Activated CD4-positive, alpha-beta T cell treated with anti-CD3 and anti-CD28 coated beads, Interleukin-2, amount 50 U/mL, for 16 hours (primary cell): ENCODE results near the gene HOXB6.

Experiments used
- DNase-seq: peaks from one replicate; pipeline ENCODE4 v3.0.0-alpha.2; 2020

Gene HOXB6

DNA sequence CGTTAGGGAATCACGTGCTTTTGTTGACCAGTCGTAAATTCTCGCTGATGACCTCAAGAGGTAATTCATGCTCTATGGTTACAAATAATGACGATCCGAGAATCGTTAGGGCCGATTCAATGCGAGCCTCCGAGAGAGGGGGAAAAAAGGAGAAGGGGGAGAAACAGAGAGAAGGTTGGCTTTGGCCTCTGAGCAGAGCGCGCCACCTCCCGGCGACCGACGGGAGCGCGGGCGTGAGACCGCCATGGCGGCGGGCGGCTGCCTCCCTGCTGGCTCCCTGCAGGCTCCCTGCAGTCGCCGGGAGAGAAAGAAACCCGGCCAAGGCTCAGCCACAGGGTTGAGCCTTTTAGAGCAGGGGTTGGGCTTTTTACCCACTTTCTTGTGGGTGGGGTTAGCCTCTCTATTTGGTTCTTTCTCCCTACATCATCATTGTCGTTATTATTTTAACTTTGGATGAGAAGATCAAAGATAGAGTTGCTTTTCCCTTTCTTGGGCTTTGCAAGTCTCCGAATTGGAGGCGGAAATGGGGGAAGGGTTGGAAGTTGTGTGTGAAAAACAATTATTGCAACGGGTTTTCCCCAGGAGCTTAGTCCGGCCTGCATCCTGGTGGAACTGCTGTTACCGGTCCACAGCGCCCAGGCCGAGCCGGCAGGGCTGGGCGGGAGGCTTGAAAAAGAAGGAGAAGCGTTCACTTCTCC, 10.8 kb downstream of the HOXB6 start:
- peak; percentile 86 for DNase-seq

DNA sequence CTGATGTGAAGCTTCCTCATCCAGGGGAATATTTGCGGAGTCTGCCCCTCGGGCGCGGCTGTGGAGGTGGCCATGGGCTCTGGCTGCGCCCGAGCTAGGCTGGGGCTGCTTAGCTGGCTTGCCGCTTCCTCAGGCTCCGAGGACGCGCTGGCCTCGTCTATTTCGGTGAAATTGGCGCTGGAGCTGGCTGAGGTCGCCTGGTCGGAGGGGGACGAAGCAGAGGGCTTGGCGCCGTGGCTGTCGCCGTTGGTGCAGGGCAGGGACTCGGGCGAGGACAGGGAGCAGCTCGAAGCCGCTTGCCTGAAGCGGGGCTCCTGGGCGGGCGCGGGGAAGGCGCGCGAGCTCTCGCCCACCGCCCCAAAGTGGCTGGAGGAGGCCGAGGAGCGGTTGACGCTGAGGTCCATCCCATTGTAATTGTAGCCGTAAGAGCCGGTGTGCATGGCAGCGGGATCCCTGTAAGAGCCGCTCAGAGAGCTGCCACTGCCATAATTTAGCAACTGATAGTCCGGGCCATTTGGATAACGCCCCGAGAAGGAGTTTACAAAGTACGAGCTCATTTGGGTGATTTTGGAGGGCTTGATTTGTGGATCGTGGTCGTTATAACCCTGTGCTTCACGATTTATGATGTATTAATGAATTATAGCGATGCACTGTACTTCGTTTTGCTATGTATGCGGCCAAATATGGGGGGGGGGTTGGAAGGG, 11.5 kb downstream of the HOXB6 start, which contains the start of gene HOXB5:
TSS of gene HOXB5 (minus strand) at position 654 of the 704 bp plus-strand sequence. CDS start at position 557, 97 bp downstream.
- no peak for DNase-seq

DNA sequence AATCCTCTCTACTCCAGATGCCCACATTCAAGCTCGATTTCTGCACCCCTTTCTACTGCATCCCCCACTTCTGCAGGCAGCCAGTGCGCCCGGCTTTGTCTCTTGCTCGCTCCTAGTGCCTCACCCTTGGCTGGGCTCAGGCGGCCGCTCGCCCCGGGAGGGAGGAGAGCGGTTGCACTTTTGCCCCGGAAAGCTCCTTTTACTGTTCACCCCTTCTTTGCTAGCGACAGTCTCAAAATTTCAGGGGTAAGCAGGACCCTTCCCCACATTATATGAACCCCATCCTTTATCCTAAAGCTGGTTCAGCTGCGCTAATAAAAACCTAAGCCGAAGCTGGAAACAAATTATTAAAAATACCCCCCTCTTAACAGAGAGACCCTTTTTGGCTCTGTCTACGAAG, 12.2 kb downstream of the HOXB6 start:
- DNase-seq, result no peak

DNA sequence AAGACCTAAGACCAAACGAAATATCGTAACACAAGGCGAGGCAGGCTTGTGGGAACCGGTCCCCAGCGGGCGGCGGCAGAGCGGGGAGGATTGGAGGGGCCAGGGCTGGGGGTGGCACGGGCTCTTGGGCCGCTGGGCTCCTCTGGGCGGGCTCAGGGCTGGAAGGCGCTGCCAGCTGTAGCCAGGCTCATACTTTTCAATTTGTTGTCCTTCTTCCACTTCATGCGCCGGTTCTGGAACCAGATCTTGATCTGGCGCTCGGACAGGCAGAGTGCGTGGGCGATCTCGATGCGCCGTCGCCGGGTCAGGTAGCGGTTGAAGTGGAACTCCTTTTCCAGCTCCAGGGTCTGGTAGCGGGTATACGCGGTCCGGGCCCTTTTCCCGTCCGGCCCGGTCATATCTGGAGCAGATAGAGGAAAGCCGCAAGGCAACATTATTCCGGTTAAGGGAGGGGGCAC, 12.7 kb downstream of the HOXB6 start:
- DNase-seq, result no peak

DNA sequence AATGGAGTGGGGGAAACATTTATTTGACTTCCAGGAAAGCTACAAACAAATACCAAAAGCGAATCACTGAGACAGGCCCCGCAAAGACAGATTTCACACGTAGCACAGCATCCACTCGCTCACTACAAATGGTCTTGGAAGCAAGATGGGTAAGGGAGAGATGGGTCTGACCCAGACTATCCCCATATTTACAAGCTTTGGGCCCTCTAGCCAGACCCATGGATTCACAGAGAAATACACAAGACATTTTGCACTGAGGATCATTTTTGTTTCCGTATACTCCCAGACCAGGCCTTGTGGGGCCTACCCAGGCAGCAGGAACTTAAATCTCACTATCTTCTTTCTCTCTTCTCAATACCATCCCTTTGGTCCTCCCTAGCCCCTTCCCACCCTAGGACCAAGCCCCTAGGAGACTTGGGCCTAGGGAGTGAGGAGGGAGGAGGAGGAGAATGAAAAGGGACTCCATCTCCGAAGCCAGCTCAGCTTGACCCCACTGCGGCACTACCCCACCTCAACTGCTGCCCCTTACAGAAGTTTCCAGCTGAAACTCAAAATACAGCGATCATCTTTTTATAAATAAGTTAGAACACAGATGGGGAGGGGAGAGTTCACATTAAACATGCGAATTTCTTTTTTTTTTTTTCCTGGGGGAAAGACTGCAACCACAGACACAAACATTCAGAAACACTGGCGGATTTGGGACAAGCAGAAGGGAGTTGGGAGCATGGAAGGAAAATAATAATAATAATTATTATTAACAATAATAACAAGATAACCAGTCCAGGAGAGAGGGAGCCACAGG, 13.3 kb downstream of the HOXB6 start:
- no peak for DNase-seq

DNA sequence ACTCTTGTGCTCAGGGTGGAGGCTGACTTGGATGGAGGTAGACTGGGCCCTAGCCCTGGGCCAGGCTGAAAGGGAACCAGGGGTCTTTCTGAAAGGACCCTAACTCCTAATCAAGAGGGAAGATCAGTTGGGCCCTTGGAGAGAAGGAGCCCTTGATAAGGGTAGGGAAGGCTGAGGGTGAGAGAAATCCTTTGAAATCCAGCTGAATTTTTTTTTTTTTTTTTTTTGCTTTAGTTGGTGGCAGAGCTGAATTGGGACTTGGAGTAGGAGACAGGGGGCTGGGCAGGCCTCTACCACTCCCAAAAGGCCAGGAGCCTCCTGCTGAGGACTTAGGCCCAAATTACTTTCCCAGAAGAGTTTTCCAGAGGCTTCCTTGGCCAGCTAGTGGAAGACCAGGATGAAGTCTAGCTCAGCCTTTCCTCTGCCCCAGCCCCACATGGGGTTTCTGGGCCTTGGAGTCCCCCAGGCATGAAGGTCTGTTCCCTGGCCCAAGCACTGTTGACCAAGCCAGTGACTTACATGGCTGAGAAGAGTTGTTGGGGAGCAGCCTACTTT, 14.1 kb downstream of the HOXB6 start:
- DNase-seq, result no peak

DNA sequence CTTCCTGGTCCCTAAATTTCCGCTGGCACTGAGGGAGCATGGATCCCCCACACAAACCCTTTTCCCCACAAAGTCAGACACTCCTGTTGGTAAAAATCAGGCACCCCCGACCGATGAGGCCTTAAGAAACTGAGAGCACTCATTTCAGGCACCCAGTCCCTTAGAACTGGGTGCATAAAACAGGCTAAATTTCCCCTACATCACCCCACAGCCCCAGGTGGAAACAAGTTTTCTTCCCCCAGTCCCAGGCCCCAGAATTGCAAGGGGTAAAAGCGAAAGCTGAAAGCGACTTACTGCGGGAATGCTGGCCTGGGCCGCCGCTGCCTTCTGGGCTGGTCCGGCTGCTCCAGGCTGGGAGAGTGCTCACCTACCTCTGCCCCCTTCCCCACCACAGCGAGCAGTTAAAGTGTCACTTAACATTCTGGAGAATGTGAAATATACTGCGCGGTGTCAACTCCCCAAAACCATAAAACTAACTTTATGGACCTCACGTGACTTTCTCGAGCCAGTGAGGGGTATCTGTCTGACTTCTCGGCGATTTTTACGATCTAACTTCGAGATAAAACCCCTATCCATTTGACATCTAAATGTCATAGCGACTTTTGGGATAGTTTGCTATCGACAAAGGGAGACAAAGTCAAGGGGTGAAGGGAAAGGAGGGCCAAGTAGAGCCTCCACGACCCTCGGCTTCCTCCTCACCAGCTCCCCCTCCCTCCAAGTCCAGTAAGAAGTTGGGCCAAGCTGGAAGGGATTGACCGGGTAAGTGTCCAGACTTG, 14.8 kb downstream of the HOXB6 start, which contains the start of gene HOXB3:
TSS of gene HOXB3 (minus strand) at position 411 of the 776 bp plus-strand sequence. CDS start 37,767 bp downstream, outside the sequence.
- no peak for DNase-seq

DNA sequence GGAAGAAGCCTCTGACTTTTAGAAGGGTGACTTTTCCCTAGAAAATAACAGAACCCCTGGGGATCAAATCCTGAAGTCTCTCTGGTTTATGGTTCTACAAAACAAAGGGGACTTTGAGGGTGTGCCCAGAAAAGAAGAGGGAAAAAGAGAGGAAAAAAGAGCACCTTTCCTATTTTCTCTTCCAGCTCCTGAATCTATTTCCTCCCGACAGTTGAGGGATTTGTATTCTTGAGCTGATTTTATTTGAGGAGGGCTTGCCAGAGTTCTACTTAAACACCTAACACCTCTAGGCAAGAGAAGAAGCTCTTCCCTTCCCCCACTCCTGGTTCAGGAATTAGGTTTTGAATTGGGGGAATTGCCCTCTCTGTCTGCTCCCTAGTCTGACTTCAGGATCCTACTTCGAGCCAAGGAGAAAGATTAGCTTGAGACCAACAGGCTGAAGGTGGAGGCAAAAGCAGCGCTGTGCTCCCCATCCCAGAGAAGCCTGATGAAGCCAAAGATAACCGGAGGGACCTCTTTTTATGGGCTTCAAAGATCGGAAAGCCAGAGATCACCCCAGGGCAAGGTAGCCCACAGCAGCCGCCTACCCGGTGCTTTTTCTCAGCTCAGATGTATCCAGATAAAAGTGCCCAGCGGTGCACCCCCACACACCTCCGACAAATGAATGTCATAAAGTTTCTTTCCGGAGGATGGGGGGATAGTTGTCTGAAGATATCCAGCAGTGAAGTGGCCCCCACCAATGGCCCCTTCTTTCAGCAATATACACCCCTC, 15.5 kb downstream of the HOXB6 start:
- DNase-seq, result no peak

DNA sequence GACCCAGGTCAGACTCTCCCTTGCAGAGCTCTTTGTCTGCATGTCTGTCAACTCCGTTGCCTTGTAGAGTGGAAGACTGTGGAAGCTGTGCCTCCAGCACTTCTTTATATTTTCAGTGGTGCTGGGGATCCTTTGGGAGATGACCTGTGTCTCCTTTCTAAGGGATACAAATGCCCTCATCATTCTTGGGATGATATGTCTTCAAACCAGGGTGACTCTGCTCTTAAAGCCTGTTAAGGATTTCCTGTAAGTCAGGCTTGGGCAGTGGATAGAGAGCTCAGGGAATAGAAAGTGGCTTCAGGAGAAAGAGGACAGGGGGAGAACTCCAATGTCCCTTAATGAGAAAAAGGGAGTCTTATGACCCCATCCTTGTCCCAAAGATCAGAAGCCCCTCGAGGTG, 16.3 kb downstream of the HOXB6 start:
- no peak for DNase-seq

DNA sequence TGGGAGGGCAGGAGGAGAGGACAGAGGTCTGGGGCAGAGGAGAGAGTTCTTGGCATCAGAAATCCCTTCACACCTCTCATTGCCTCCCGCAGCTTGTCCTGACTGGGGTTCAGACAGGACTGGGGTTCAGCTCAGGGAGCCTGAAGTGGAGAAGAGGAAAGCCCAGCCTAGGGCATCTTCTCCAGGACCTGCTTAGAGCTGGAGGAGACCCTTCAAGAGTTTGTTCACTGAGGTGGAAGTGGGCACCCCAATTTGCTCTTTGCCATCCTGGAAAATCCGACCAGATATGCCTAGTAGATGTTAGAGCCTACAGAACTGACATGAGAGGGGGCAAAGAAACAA, 16.7 kb downstream of the HOXB6 start:
- DNase-seq, result no peak

DNA sequence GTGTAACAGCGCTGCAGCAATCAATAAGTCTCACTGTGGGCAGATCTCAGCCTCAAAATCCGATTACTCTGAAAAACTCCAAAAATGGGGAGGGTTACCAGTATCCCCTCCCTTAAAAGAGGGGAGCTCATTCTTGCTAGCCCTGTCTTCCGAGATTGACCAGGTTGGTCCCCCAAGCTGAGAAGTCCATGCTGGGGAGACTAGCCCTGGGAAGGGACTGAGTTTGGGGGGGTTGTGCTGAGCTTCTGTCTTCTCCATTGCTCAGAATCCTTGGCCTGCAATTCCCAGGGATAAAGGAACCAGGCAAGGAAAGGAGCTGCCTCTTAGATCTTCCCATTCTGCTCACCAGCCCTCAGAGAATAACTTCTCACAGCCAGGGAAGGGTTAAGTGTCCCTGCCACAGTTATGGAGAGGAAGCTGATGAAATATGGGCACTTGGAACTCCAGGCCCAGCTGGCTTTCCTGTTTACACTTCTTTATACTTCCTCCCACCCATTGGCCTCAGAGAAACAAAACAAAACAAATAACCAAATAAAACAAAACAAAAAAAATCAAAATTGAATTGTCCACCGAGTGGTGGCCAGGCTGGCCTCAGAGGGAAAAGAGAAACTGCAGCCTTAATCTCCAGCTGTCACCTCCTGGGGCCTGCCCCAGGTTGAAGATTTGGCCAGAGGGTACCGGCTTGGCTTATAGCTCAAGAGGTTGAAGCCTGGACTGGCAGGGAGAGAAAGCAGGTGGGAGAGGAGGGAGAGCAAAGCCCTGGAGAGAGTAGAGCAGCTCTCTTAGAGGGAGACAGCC, 17.3 kb downstream of the HOXB6 start:
- no peak for DNase-seq

DNA sequence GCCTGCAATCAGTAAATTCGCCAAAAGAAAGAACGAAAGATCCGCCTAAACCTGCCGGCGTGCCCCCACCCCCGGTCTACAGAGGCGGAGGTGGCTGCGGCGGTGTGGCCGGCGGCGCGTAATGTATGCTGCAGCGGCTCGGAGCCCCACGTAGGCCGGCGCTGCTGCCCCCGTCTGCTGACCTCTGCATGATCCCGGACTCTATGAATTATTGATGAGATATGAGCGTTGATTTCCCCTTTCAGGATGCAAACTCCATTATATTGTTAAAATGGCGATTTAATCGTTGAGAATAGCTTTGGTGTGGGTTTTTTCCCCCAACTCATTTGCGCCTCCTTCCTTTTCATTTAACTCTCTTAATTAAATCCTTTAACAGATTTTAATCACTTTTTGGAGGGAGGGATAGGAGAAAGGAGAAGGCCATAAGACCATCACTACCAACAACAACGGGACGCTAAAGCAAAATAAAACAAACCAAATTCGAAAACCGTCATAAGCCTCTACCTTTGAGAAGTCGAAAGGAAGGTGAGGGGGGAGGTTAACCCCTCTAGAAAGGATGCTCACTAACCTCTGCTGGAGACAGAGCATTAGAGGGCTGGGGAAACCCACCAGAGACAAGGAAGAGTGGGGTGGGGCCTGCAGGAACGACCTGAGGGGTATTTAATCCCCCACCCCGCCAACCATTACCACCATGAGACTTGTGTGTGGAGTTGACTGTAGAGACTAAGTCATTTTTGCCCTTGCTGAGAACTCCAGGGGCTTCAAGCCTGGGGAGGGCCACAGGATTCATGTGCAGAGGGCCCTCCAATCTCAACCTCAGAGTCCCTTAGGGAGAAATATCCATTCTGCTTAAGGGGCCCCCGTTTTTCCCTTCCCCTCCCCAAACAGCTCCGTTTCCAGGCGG, 18.2 kb downstream of the HOXB6 start:
- no peak for DNase-seq

DNA sequence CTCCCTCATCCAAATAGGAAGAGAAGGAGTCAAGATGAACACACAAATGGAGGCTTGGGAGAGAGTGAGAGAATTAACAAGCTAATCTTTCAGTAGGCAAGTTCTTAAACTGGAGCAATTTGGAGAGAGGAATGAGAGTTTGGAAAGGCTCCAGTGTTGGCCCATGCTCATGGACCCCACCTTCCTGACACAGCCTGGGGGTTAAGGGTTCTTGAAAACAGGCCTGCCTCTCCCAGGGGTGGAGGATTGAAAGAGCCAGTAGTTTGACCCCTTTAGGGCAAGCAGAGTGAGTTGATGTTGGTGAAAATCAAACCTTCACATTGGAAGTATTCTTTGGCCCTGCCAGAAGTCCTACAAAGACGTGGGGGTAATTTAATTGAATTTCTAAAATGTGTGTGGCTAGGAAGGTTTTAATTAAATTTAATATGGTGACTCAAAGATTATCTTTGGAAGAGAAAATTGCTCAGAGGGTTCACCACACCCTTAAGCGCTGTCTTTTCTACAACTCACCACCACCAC, 20.5 kb downstream of the HOXB6 start:
- no peak for DNase-seq

DNA sequence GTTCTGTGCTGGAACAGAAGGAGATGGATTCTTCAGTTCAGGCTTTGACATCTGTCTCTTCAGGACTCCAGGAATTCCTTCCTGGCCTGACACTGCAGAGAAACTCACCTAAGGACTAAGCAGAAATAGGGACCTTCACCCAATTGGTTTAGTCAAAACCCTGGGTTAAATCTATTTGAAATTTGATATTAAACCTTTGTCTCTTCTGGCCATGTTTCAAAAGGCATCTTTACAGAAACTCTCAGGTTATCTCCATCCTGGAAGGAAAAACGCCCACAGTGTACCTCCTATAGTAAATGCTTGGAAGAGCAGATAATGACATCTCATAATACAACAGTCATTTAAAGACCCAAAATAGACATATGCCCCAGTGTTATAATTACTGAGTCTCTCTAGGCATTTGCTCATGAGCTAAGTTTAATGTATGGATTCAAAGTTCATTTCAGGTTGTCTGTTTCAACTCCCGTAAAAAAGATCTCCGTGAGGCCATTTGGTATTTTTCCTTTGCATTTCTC, 21.0 kb downstream of the HOXB6 start:
- DNase-seq, result no peak

DNA sequence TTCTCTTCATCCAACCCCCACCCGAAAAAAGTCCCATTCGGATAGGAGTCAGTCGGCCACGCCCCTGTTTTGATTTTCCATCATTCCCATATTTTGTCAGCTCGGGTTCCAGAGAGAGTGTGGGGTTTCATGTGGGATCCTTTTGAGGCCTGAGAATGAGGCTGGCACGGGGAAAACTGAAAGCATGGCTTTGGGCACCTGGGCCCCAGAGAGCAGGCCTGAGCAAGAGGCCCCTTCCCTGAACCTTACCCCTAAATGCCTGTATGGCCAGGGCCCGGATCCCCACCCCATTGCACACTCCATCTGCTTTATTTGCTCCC, 22.1 kb downstream of the HOXB6 start:
- no peak for DNase-seq

DNA sequence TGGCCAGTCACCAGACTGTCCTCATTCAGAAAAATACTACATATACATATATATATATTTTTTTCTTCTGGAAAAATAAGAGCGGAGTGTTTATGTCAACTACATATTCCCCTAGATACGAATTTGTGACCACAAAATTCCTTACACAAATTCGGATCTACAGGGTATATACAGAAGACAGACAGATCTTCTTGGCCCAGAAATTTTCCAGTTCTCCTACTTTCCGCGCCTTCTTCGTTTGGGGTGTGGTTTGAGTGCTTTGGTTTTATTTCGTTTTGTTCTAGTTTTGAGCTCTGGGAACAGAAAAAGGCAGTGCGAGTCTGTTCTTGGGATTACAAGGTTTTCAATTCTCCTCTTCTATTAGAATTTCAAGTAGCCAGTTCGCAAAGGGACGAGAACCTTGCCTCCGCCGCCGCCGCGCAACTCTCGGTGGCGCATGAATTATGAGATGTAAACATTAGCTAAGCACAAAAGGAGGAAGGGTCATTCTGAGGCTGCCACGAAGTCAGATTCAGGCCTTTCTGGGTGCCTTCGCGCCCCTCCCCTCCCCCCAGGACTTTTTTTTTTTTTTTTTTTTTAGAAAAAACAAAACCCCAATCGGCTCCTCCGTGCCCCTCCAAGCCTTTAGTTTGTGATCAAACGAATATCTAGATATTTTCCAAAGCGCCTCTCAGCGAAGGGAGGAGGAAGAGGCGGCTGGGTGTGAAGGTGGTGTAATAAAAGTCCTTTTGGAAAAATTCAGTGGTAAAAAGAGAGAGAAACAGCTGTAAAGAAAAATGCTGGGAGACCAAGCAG, 24.8 kb downstream of the HOXB6 start:
- DNase-seq, result no peak

DNA sequence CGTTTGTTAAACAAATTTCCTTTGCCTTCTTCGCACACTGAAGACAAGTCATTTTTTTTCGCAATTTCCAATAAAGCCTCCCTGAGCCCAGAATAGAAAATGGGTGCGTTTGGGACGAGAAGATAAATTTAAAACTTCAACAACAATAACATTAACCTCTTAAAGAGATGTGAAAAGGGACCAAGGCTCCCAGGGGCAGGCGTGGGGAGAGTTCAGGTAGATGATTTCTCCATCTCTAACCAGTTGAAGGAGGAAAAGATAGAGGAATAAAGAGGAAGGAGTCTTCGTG, 25.4 kb downstream of the HOXB6 start:
- no peak for DNase-seq

DNA sequence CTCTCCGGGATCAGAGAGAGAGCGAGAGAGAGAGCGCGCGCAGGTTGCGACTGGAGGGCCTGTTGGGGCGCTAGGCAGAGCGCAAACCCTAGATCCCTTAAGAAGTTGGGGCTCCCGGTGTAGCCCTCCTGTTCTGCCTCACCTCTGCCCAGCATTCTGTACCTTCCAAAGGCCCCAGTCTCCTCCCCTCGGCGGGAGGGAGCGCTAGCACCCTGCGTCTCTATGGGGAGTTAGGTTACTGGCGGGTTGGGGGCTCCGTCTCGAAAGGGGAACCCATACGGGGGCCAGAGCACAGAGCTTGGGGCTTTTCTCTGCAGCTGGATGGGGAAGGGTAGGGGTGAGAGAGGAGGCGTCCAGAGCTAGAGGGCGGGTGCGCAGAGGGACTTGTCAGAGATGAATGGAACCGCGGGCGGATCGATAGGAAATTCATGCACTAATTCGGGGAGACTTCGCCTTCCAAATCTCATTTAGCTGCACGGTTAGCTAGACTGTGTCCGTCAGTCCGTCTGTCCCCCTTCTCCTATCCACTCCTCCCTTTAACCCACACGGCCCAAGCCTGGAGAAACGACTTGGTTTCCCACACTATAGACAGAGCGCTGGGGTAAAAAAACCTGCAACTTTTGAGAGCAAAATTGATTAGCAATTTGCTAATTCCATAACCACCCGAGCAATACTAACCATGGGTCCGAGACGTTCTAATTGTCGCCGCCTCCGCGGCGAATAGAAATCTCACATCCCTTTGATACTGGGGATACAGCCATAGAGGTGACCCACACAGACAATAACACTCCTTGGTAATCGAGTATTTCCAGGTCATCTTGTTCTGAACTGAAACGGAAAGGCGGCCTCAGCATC, 25.9 kb downstream of the HOXB6 start:
- no peak for DNase-seq
